ENCODE data around the gene MRPS2.

DNA sequence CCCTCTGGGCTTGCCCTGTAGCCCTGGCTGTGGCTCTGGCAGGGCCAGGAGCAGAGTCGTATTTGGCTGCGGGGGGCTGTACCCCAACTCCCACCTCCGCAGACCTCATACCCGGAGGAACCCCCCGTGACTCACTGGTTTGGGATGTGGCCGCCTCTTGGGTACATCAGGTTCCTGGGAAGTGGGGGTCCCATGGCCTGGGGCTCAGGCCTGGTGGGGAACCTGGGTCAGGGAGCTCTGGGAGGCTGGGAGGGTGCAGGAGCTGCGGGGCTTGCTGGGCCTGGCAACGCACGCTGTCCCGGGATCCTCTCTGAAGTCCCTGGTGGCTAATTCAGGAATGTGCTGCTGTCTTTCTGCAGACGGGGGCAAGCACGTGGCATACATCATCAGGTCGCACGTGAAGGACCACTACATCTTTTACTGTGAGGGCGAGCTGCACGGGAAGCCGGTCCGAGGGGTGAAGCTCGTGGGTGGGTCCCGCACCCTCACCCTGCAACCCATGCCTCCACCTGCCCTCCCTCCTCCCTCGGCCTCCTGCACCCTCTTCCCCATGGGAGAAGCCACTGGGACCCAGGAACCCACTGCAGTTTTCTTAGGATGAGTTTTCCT, 23.1 kb downstream of the MRPS2 start:
- TF ChIP-seq, protein P1, sequence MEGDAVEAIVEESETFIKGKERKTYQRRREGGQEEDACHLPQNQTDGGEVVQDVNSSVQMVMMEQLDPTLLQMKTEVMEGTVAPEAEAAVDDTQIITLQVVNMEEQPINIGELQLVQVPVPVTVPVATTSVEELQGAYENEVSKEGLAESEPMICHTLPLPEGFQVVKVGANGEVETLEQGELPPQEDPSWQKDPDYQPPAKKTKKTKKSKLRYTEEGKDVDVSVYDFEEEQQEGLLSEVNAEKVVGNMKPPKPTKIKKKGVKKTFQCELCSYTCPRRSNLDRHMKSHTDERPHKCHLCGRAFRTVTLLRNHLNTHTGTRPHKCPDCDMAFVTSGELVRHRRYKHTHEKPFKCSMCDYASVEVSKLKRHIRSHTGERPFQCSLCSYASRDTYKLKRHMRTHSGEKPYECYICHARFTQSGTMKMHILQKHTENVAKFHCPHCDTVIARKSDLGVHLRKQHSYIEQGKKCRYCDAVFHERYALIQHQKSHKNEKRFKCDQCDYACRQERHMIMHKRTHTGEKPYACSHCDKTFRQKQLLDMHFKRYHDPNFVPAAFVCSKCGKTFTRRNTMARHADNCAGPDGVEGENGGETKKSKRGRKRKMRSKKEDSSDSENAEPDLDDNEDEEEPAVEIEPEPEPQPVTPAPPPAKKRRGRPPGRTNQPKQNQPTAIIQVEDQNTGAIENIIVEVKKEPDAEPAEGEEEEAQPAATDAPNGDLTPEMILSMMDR (IDR thresholded peaks at IDR 0.05): no peak
- no peak for TF ChIP-seq ZC3H11A (IDR thresholded peaks at IDR 0.05)
- no peak for TF ChIP-seq ELK1 (IDR thresholded peaks at IDR 0.05; ENCODE audit: low read depth, low read length)
- TF ChIP-seq EP300 (IDR thresholded peaks at IDR 0.05): no peak

Measured in A549 (cell line).